ENCODE results near the gene ZNF547. TPM values are rescaled to one million over a fixed set of nuclear protein-coding genes. Genes with fewer than 3 reads are reported as not detected.

Gene ZNF547
- total RNA-seq (2021; ENCODE audit: unreplicated experiment) (1.4 TPM), Bru-seq, nascent RNA (percentile 46 among the genes with signal in this experiment), BruChase-seq, experiment 1, labeled RNA remaining after a 6-hour chase (percentile 72 among the genes with signal in this experiment), BruChase-seq, experiment 2, labeled RNA remaining after a 2-hour chase (percentile 65 among the genes with signal in this experiment)
- 1.1 and 1.8 TPM in 2 replicates for polyA plus RNA-seq (2012)
- long read RNA-seq: 0 reads

- intact Hi-C loops (cut with micrococcal nuclease): loop anchor here (1.0 kb wide), 1 partner anchor 26 kb away; the partner anchor contains the start of gene ZNF548
- Histone ChIP-seq H3K4me2 (ENCODE audit: low read length) (peak within 1 kb of the TSS; percentile 91), H3K27ac (ENCODE audit: low read depth, low read length) (peak within 1 kb of the TSS; percentile 54), H4K20me1 (ENCODE audit: insufficient read depth) (no peaks in the 10 kb centered on the region), H3K4me3 (replicated peaks in 1 of 2; ENCODE audit: low read depth in 1 of 2, low read length in 2 of 2) (peak within 1 kb of the TSS; percentile 76 to 86), H3K9ac (ENCODE audit: low read length) (peak within 1 kb of the TSS; percentile 67), H3K27me3 (ENCODE audit: insufficient read depth, low read length) (no peaks in the 10 kb centered on the region), H3K4me1 (ENCODE audit: control insufficient read depth in 1 of 2, insufficient read depth in 2 of 2, low read length in 2 of 2) (peaks cover 3 to 9% of the 10 kb centered on the region in 2 experiments; a peak in 3 of 4 replicates), H3K36me3 (ENCODE audit: control insufficient read depth in 1 of 2, insufficient read depth in 2 of 2, low read length in 2 of 2) (0 out of 4 replicates have a peak, but pooled peaks cover 0 to 4% of the 10 kb centered on the region in 2 experiments), H2AFZ (ENCODE audit: low read depth, low read length, poor library complexity, severe bottlenecking) (peak within 1 kb of the TSS; percentile 78), H3K79me2 (ENCODE audit: insufficient read depth, low read length) (peaks cover 7% of the 10 kb centered on the region; the same call in 1 of the 2 replicates), H3K9me3 (ENCODE audit: control insufficient read depth in 1 of 2, insufficient read depth in 1 of 2, low read depth in 1 of 2, low read length in 2 of 2) (no peaks in the 10 kb centered on the region; a peak in 1 of 4 replicates), H3K9me2 (ENCODE audit: insufficient read depth) (no peaks in the 10 kb centered on the region)
- peak; percentile 99 for DNase-seq (ENCODE audit: low read depth, low spot score)
- CTCF ChIA-PET: no interaction called here
- POLR2A ChIA-PET: interaction anchor here (1.0 to 1.4 kb wide), 3 partner anchors 12 to 26 kb away, joined by 3 to 6 read pairs (median 4); partner anchors contain the start of genes ZNF304 and ZNF548
- peak; percentile 94 for ATAC-seq
- no TSS peak for BruUV-seq (replicated peaks)
- RAD21 ChIA-PET (ENCODE audit: low non-redundant PET in 1 of 2, low total read pairs in 2 of 2, uncharacterized antibody in 2 of 2, unreplicated experiment in 2 of 2): no interaction called here
- TF ChIP-seq TCF7L2 (IDR thresholded peaks at IDR 0.05; ENCODE audit: borderline replicate concordance, extremely low read depth, insufficient read depth, insufficient read length) (peak; percentile 59), SIN3A (IDR thresholded peaks at IDR 0.05; ENCODE audit: low read depth) (no peak; the same call in 1 of the 2 replicates), CTCF (IDR thresholded peaks at IDR 0.05 in 2 of 3, conservative IDR thresholded peaks at IDR 0.05 in 1 of 3; ENCODE audit: borderline replicate concordance in 1 of 3, insufficient read depth in 1 of 3, low read depth in 2 of 3, low read length in 2 of 3) (no peak), SP1 (IDR thresholded peaks at IDR 0.05; ENCODE audit: low read depth) (peak; percentile 87), REST (IDR thresholded peaks at IDR 0.05; ENCODE audit: low read depth) (no peak), CBX3 (IDR thresholded peaks at IDR 0.05; ENCODE audit: low read depth) (peak; percentile 61), MAX (IDR thresholded peaks at IDR 0.05) (peak; percentile 4), EZH2phosphoT487 (IDR thresholded peaks at IDR 0.05; ENCODE audit: borderline replicate concordance) (no peak), ZNF274 (IDR thresholded peaks at IDR 0.05; ENCODE audit: low read depth, low read length) (no peak), SRF (IDR thresholded peaks at IDR 0.05; ENCODE audit: low read depth) (peak; percentile 98), ELF1 (IDR thresholded peaks at IDR 0.05; ENCODE audit: borderline replicate concordance, low read depth) (peak; percentile 78), RAD21 (IDR thresholded peaks at IDR 0.05; ENCODE audit: low read depth) (no peak), POLR2A (IDR thresholded peaks at IDR 0.05; ENCODE audit: borderline replicate concordance, extremely low read depth, insufficient read depth, insufficient read length) (peak; percentile 22), FOSL1 (IDR thresholded peaks at IDR 0.05; ENCODE audit: low read depth) (no peak), YY1 (IDR thresholded peaks at IDR 0.05; ENCODE audit: extremely low read depth, insufficient replicate concordance, low read depth, low read length) (peak; percentile 23), ZBTB33 (IDR thresholded peaks at IDR 0.05; ENCODE audit: extremely low read depth, insufficient replicate concordance, low read length) (no peak), JUND (IDR thresholded peaks at IDR 0.05) (no peak), EZH2 (IDR thresholded peaks at IDR 0.05) (no peak)
Measured at GRCh38 chr19:57362997-57363687, at the start of gene ZNF547, which contains the start of gene TRAPPC2B. ZNF547 (plus strand) TSS chr19:57363551; CDS start chr19:57368556, 5,005 bp downstream. TRAPPC2B (plus strand) TSS chr19:57363551; CDS start chr19:57364834, 1,283 bp downstream.

Measured in HCT116 (cell line).